ENCODE data around the gene CATSPERD.
"Not testable (repeated sequence)": the region's sequence is repeated elsewhere in the genome, so short reads cannot be mapped to it uniquely, and the experiment has no call there.

Gene CATSPERD

GRCh38 chr19:5684694-5685430, 35.6 kb upstream of the CATSPERD start:
- DNase-seq (ENCODE audit: low read depth in 2 of 2) = no peak

- DNase-seq (ENCODE audit: low read depth in 2 of 2) = no peak
These were observed 34.2 kb upstream of the CATSPERD start for GRCh38 chr19:5686326-5686646.

GRCh38 chr19:5686647-5687359, 33.6 kb upstream of the CATSPERD start:
- peak; percentile 100 for DNase-seq (ENCODE audit: low read depth in 2 of 2)

GRCh38 chr19:5687360-5688198, 32.9 kb upstream of the CATSPERD start:
- no peak for DNase-seq (ENCODE audit: low read depth in 2 of 2)

GRCh38 chr19:5688262-5688881, 32.1 kb upstream of the CATSPERD start:
- not testable (repeated sequence) for DNase-seq (ENCODE audit: low read depth in 2 of 2)

- DNase-seq (ENCODE audit: low read depth in 2 of 2) = peak; percentile 96 to 99
These were observed 30.1 kb upstream of the CATSPERD start, which contains the start of gene RPL36 for GRCh38 chr19:5690125-5690954. RPL36 (plus strand) TSS chr19:5690295; CDS start chr19:5690508, 213 bp downstream.

- DNase-seq (ENCODE audit: low read depth in 2 of 2) = peak; percentile 51 to 62
These were observed 29.2 kb upstream of the CATSPERD start for GRCh38 chr19:5690955-5691821.

GRCh38 chr19:5691822-5692722, 28.4 kb upstream of the CATSPERD start:
- DNase-seq (ENCODE audit: low read depth in 2 of 2) = no peak

- DNase-seq (ENCODE audit: low read depth in 2 of 2) = no peak
These were observed 27.7 kb upstream of the CATSPERD start for GRCh38 chr19:5692723-5693194.

GRCh38 chr19:5693195-5694166, 27.0 kb upstream of the CATSPERD start:
- DNase-seq (ENCODE audit: low read depth in 2 of 2) = no peak

GRCh38 chr19:5694167-5694955, 26.1 kb upstream of the CATSPERD start:
- no peak for DNase-seq (ENCODE audit: low read depth in 2 of 2)

GRCh38 chr19:5694956-5695648, 25.3 kb upstream of the CATSPERD start:
- DNase-seq (ENCODE audit: low read depth in 2 of 2) = no peak

- no peak for DNase-seq (ENCODE audit: low read depth in 2 of 2)
These were observed 24.7 kb upstream of the CATSPERD start for GRCh38 chr19:5695649-5696195.

- DNase-seq (ENCODE audit: low read depth in 2 of 2) = no peak
These were observed 24.0 kb upstream of the CATSPERD start for GRCh38 chr19:5696196-5697021.

Measured in stimulated activated CD4-positive, alpha-beta T cell treated with anti-CD3 and anti-CD28 coated beads, Interleukin-4, amount 100 ng/mL, for 48 hours (primary cell).